Astrocyte of the spinal cord (primary cell): ENCODE measurements around the gene H3-3A.

ENCODE experiments used
- DNase-seq: peaks from one replicate; pipeline ENCODE4 v3.0.0; 2011; ENCODE audit warnings: low read depth, low spot score
- H3K4me3 ChIP-seq: 2 replicates; pipeline ENCODE4 v1.5.1; 2011; ENCODE audit warnings: low read depth, mild to moderate bottlenecking, low read length, moderate library complexity
- in situ Hi-C: cut with HindIII; loops from 2 replicates; pipeline ENCODE4 v1.10.0; 2017; ENCODE audit warnings: low sequenced_read_pairs
- TF ChIP-seq, protein P1 (sequence below): IDR thresholded peaks from 2 replicates; pipeline ENCODE4 v1.5.1; 2012; ENCODE audit warnings: low read depth, mild to moderate bottlenecking, low read length, inconsistent platforms

Gene H3-3A

DNA sequence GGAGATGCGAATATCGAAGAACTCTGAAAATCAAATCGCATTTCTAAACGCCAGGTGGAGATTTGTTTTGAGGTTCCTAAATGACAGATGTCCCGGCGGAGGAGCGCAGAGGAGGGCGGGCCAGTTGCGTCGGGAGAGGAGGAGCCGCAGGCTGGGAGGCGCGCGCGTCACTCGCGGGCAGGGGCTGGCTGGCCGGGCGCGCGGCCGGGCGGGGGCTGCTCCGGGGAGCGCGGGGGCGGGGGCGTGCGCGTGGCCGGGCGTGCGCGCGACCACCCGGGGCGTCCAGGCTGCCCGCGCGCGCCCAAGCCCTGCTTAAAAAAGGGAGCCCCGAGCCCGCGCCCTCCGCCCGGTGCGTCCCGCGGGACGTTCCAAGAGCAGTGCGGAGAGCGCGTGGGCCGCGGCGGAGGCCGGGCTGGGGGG is 47.3 kb downstream of the H3-3A start:
- TF ChIP-seq, protein P1, sequence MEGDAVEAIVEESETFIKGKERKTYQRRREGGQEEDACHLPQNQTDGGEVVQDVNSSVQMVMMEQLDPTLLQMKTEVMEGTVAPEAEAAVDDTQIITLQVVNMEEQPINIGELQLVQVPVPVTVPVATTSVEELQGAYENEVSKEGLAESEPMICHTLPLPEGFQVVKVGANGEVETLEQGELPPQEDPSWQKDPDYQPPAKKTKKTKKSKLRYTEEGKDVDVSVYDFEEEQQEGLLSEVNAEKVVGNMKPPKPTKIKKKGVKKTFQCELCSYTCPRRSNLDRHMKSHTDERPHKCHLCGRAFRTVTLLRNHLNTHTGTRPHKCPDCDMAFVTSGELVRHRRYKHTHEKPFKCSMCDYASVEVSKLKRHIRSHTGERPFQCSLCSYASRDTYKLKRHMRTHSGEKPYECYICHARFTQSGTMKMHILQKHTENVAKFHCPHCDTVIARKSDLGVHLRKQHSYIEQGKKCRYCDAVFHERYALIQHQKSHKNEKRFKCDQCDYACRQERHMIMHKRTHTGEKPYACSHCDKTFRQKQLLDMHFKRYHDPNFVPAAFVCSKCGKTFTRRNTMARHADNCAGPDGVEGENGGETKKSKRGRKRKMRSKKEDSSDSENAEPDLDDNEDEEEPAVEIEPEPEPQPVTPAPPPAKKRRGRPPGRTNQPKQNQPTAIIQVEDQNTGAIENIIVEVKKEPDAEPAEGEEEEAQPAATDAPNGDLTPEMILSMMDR = no peak
- H3K4me3 ChIP-seq = peak overlapping the region; percentile 48
- in situ Hi-C loops = no loop called here
- peak; percentile 77 for DNase-seq

GRCh38 chr1:226110249-226111097 is 48.0 kb downstream of the H3-3A start:
- peak; percentile 56 for DNase-seq
- H3K4me3 ChIP-seq = peak overlapping the region; percentile 45
- TF ChIP-seq, protein P1 = no peak
- in situ Hi-C loops = no loop called here

- peak overlapping the region; percentile 45 for H3K4me3 ChIP-seq
- TF ChIP-seq, protein P1 = no peak
- in situ Hi-C loops = no loop called here
- no peak for DNase-seq
These were observed 48.8 kb downstream of the H3-3A start for GRCh38 chr1:226111098-226111882.

DNA sequence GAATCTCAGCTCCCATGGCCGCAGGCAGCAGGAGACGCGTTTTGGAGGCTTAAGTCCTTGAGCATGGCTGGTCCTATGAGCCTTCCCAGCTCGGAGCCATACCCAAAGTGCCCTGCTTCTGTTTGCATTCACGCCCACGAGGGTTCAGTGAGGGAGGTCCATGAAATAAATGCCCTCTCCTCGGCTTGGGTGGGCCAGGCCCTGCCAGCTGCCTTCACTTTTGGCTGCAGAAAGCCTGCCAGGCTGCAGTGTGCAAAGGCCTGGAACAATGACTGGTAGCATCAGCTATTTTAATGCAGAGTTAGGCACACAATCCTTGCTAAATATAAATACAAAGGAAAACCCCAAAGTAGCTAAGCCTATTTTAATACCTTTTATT is 49.4 kb downstream of the H3-3A start:
- TF ChIP-seq, protein P1 = no peak
- no peak overlapping the region for H3K4me3 ChIP-seq
- DNase-seq = no peak
- in situ Hi-C loops = no loop called here

DNA sequence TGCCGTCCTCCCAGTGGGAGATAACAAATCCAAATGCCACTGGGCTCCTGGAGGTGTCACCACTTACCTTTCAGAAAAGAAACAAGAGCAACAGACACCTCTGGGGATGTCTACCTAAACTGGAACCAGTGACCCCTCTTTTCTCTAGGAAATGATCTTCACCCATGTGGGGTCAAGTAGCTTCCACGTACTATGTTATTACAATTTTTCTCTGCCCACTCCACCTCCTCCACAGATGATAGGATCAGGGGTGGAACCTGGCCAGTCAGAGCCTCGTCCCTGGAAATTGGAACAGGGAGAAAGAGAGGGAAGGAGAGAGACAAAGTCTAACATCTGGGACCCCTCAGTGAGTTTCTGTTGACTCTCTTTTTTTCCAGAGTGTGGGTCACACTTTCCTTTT is 50.1 kb downstream of the H3-3A start:
- no peak for DNase-seq
- in situ Hi-C loops = no loop called here
- TF ChIP-seq, protein P1 = no peak
- no peak overlapping the region for H3K4me3 ChIP-seq

DNA sequence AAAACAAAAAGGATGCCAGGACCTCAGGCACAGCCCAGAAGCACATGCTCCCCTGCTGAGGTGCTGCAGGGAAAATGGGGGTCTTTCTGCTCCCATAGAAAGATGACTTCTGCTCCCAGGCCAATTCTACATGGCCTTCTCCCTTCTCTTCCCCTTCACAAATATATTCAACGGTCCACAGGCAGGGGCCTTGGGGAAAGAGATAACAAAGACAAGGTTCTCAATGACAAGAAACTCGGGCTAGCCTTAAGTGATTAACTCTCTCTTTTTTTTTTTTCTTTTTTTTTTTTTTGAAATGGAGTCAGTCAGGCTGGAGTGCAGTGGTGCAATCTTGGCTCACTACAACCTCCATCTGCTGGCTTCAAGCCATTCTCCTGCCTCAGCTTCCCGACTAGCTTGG is 54.2 kb downstream of the H3-3A start:
- DNase-seq = no peak
- H3K4me3 ChIP-seq = no peak overlapping the region
- TF ChIP-seq, protein P1 = no peak
- in situ Hi-C loops = no loop called here
